ENCODE data around the gene SGMS2. TPM values are rescaled to one million over a fixed set of nuclear protein-coding genes. Genes with fewer than 3 reads are reported as not detected.

Gene SGMS2
- polyA plus RNA-seq, 3 donors = 20.8 to 32.7 (median 23.0) TPM

GRCh38 chr4:107896158-107896645 is 71.5 kb downstream of the SGMS2 start:
- H3K4me3 Mint-ChIP-seq = no peak overlapping the region
- no peak overlapping the region for H3K4me3 ChIP-seq (replicated peaks in 1 of 3; ENCODE audit: low read depth in 2 of 3, low read length in 3 of 3)
- H3K4me1 ChIP-seq (ENCODE audit: control insufficient read depth in 1 of 2, insufficient read depth in 2 of 2, low read length in 2 of 2) = peaks cover 5 to 9% of the 10 kb centered on the region in 2 donors
- H4K20me1 ChIP-seq (ENCODE audit: insufficient read depth, low read length) = peaks cover 82% of the 10 kb centered on the region
- H3K9me3 ChIP-seq (replicated peaks in 1 of 2; ENCODE audit: control insufficient read depth in 1 of 2, insufficient read depth in 1 of 2, low read length in 2 of 2) = no peaks in the 10 kb centered on the region
- no peak overlapping the region for H3K9ac ChIP-seq (ENCODE audit: insufficient read depth, low read length, poor library complexity, severe bottlenecking)
- H3K79me2 ChIP-seq (ENCODE audit: insufficient read depth, low read length) = peaks cover 31% of the 10 kb centered on the region
- peaks cover 0 to 2% (median 0%) of the 10 kb centered on the region in 7 donors for H3K9me3 Mint-ChIP-seq
- H3K36me3 ChIP-seq (replicated peaks in 1 of 2; ENCODE audit: control insufficient read depth in 1 of 2, insufficient read depth in 2 of 2, low read length in 2 of 2) = peaks cover 18 to 84% of the 10 kb centered on the region in 2 donors
- H3K27me3 ChIP-seq (ENCODE audit: control insufficient read depth in 2 of 2, insufficient read depth in 2 of 2, low read length in 2 of 2) = no peaks in the 10 kb centered on the region
- peaks cover 22% of the 10 kb centered on the region for H3K4me1 Mint-ChIP-seq
- H3K27ac Mint-ChIP-seq = no peak overlapping the region
- H3K27me3 Mint-ChIP-seq (ENCODE audit: low read depth in 3 of 3) = no peaks in the 10 kb centered on the region
- no peak for TF ChIP-seq CTCF (IDR thresholded peaks at IDR 0.05)
- peak overlapping the region in 1 of 2 donors; percentile 3 for H3K27ac ChIP-seq (ENCODE audit: low read depth in 1 of 2, low read length in 2 of 2)
- intact Hi-C loops (cut with micrococcal nuclease) = no loop called here
- H2AFZ ChIP-seq (ENCODE audit: insufficient read depth, low read depth, low read length, poor library complexity, severe bottlenecking) = no peak overlapping the region
- WGBS (ENCODE audit: insufficient coverage) = 100% methylated on average over 2 of the region's 2 CpGs
- no peak overlapping the region for H3K4me2 ChIP-seq (replicated peaks; ENCODE audit: extremely low read depth, low read length, poor library complexity, severe bottlenecking)
- peaks cover 46 to 62% of the 10 kb centered on the region in 2 donors for H3K36me3 Mint-ChIP-seq
- DNase-seq = peak in 1 of 3 donors; percentile 12

GRCh38 chr4:107896646-107897045 is 71.9 kb downstream of the SGMS2 start:
- H3K27me3 Mint-ChIP-seq (ENCODE audit: low read depth in 3 of 3) = no peaks in the 10 kb centered on the region
- peaks cover 0 to 2% (median 0%) of the 10 kb centered on the region in 7 donors for H3K9me3 Mint-ChIP-seq
- Histone ChIP-seq H3K9me3 (replicated peaks in 1 of 2; ENCODE audit: control insufficient read depth in 1 of 2, insufficient read depth in 1 of 2, low read length in 2 of 2) (no peaks in the 10 kb centered on the region), H3K36me3 (replicated peaks in 1 of 2; ENCODE audit: control insufficient read depth in 1 of 2, insufficient read depth in 2 of 2, low read length in 2 of 2) (peaks cover 22 to 88% of the 10 kb centered on the region in 2 donors), H3K4me2 (replicated peaks; ENCODE audit: extremely low read depth, low read length, poor library complexity, severe bottlenecking) (no peak overlapping the region), H2AFZ (ENCODE audit: insufficient read depth, low read depth, low read length, poor library complexity, severe bottlenecking) (no peak overlapping the region), H3K9ac (ENCODE audit: insufficient read depth, low read length, poor library complexity, severe bottlenecking) (no peak overlapping the region), H3K4me1 (ENCODE audit: control insufficient read depth in 1 of 2, insufficient read depth in 2 of 2, low read length in 2 of 2) (peaks cover 5 to 9% of the 10 kb centered on the region in 2 donors), H3K79me2 (ENCODE audit: insufficient read depth, low read length) (peaks cover 26% of the 10 kb centered on the region), H3K27ac (ENCODE audit: low read depth in 1 of 2, low read length in 2 of 2) (peak overlapping the region in 1 of 2 donors; percentile 3), H4K20me1 (ENCODE audit: insufficient read depth, low read length) (peaks cover 78% of the 10 kb centered on the region), H3K4me3 (replicated peaks in 1 of 3; ENCODE audit: low read depth in 2 of 3, low read length in 3 of 3) (no peak overlapping the region), H3K27me3 (ENCODE audit: control insufficient read depth in 2 of 2, insufficient read depth in 2 of 2, low read length in 2 of 2) (no peaks in the 10 kb centered on the region)
- no peak for DNase-seq
- peaks cover 49 to 62% of the 10 kb centered on the region in 2 donors for H3K36me3 Mint-ChIP-seq
- no CpG with 5 or more reads among the region's 1 CpG for WGBS (ENCODE audit: insufficient coverage)
- H3K4me1 Mint-ChIP-seq = peaks cover 19% of the 10 kb centered on the region
- no peak for TF ChIP-seq CTCF (IDR thresholded peaks at IDR 0.05)
- H3K4me3 Mint-ChIP-seq = no peak overlapping the region
- intact Hi-C loops (cut with micrococcal nuclease) = no loop called here
- no peak overlapping the region for H3K27ac Mint-ChIP-seq

Data from CD14-positive monocyte (primary cell).